BLaER1 (cell line): ENCODE data around the gene CFAP221.

Source experiments
- H3K27ac ChIP-seq: shearing (Covaris generic); formaldehyde crosslinking; 2 replicates; pipeline ENCODE4 v1.8.1; 2022
- H3K27me3 ChIP-seq: shearing (Covaris generic); formaldehyde crosslinking; 2 replicates; pipeline ENCODE4 v1.8.1; 2022
- H3K36me3 ChIP-seq: shearing (Covaris generic); formaldehyde crosslinking; 2 replicates; pipeline ENCODE4 v1.8.1; 2022
- H3K4me1 ChIP-seq: shearing (Covaris generic); formaldehyde crosslinking; 2 replicates; pipeline ENCODE4 v1.8.1; 2022
- H3K4me2 ChIP-seq: shearing (Covaris generic); formaldehyde crosslinking; 2 replicates; pipeline ENCODE4 v1.8.1; 2022
- H3K4me3 ChIP-seq: shearing (Covaris generic); formaldehyde crosslinking; 2 replicates; pipeline ENCODE4 v1.8.1; 2022
- H3K9ac ChIP-seq: shearing (Covaris generic); formaldehyde crosslinking; 2 replicates; pipeline ENCODE4 v1.8.1; 2022
- H3K9me3 ChIP-seq: shearing (Covaris generic); formaldehyde crosslinking; 2 replicates; pipeline ENCODE4 v1.8.1; 2022
- H4K20me1 ChIP-seq: shearing (Covaris generic); formaldehyde crosslinking; 2 replicates; pipeline ENCODE4 v1.8.1; 2022
- Cebpa-rat ChIP-seq: shearing (Covaris generic); IDR thresholded peaks from 2 replicates; pipeline ENCODE4 v1.8.1; 2022

The CFAP221 gene

GRCh38 chr2:119533560-119533959, 10.7 kb upstream of the CFAP221 start:
- H3K4me1 ChIP-seq: no peaks in the 10 kb centered on the region
- H3K9ac ChIP-seq: no peak overlapping the region
- TF ChIP-seq Cebpa-rat: no peak
- peaks cover 34% of the 10 kb centered on the region for H3K9me3 ChIP-seq
- no peak overlapping the region for H3K27ac ChIP-seq
- H3K27me3 ChIP-seq: no peaks in the 10 kb centered on the region
- no peak overlapping the region for H3K4me2 ChIP-seq
- H4K20me1 ChIP-seq: no peaks in the 10 kb centered on the region
- H3K36me3 ChIP-seq: no peaks in the 10 kb centered on the region
- no peak overlapping the region for H3K4me3 ChIP-seq

DNA sequence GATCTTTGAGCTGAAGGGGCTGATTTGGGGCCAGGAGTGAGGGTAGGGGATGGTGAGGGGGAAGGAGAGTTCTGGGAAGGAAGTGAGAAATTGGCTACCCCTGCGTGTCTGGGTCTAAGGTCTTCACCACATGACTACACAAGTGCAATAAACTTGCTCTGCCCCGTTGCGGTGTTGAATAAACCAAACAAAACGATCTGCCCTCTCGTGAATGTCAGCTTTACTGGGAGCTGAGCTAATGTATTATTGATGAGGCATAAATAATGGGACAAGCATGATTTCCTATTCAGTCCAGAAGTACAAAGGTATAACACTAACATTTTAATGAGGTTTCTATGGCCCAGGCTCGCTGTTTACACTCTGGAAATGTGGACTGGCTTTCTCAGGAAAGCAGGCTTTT, 8.0 kb upstream of the CFAP221 start:
- H3K27ac ChIP-seq: no peak overlapping the region
- no peak overlapping the region for H3K4me3 ChIP-seq
- H3K4me2 ChIP-seq: no peak overlapping the region
- H3K4me1 ChIP-seq: no peaks in the 10 kb centered on the region
- no peak for TF ChIP-seq Cebpa-rat
- H3K9me3 ChIP-seq: peaks cover 34% of the 10 kb centered on the region
- H3K36me3 ChIP-seq: no peaks in the 10 kb centered on the region
- H3K9ac ChIP-seq: no peak overlapping the region
- H4K20me1 ChIP-seq: no peaks in the 10 kb centered on the region
- H3K27me3 ChIP-seq: no peaks in the 10 kb centered on the region

DNA sequence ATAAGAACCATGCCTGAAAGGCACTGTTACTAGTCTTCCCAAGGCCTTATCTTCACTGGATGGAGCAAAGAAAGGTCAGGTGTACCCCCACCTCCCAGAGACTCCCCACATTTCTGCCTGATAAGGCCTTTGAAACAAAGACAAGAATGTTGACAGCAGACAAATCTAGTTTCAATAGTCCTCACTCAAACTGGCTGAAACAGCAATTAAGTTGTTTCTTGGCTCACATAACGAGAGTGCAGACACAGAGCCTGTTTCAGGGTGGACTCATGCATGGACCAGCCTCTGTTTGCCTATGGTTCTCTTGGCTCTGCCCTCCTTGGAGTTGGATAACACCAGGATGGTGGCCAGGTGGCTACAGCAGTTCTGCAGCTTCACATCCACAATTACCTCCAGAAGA, 7.5 kb upstream of the CFAP221 start:
- Histone ChIP-seq H3K36me3 (no peaks in the 10 kb centered on the region), H3K4me1 (no peaks in the 10 kb centered on the region), H3K9ac (no peak overlapping the region), H3K27me3 (no peaks in the 10 kb centered on the region), H3K4me2 (no peak overlapping the region), H3K9me3 (peaks cover 30% of the 10 kb centered on the region), H3K4me3 (no peak overlapping the region), H4K20me1 (no peaks in the 10 kb centered on the region), H3K27ac (no peak overlapping the region)
- no peak for TF ChIP-seq Cebpa-rat

- Histone ChIP-seq H3K4me1 (no peaks in the 10 kb centered on the region), H3K36me3 (no peaks in the 10 kb centered on the region), H3K27ac (no peak overlapping the region), H3K4me3 (no peak overlapping the region), H3K9me3 (peaks cover 20% of the 10 kb centered on the region), H3K4me2 (no peak overlapping the region), H4K20me1 (no peaks in the 10 kb centered on the region), H3K27me3 (no peaks in the 10 kb centered on the region), H3K9ac (no peak overlapping the region)
- no peak for TF ChIP-seq Cebpa-rat
Measured at GRCh38 chr2:119537792-119538191, 6.5 kb upstream of the CFAP221 start.

- TF ChIP-seq Cebpa-rat: no peak
- no peaks in the 10 kb centered on the region for H3K4me1 ChIP-seq
- H4K20me1 ChIP-seq: no peaks in the 10 kb centered on the region
- H3K27me3 ChIP-seq: peaks cover 28% of the 10 kb centered on the region
- H3K36me3 ChIP-seq: no peaks in the 10 kb centered on the region
- no peak overlapping the region for H3K27ac ChIP-seq
- H3K9me3 ChIP-seq: peaks cover 17% of the 10 kb centered on the region
- H3K9ac ChIP-seq: no peak overlapping the region
- H3K4me2 ChIP-seq: no peak overlapping the region
- no peak overlapping the region for H3K4me3 ChIP-seq
Measured at GRCh38 chr2:119541476-119541875, 2.8 kb upstream of the CFAP221 start.

DNA sequence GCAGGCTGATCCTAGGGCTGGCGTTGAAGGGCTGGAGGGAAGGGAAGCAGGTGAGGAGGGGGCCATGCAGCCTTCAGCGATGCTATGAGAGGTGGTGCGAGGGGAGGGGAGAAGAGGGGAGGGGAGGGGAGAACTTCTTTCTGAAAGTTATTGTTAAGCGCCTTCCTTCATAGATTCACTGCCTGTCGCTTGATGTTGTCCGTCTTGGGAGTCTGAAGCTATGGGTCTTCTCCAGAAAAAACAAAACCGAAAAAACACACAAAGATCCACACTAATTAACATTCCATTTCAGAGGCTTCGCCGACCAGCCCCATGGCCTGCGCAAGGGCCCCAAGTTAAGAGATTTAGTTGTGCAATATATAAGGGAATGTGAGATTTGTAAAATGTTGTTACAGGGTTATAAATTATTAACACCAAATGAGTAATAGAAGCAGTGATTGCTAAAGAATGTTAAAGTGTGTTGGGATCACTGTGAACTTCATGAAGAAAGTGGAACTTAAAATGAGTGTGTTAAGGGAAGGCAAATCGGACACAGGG, 758 bp downstream of the CFAP221 start:
- H3K4me1 ChIP-seq: no peaks in the 10 kb centered on the region
- H3K27ac ChIP-seq: no peak overlapping the region
- no peaks in the 10 kb centered on the region for H3K36me3 ChIP-seq
- H3K4me3 ChIP-seq: no peak overlapping the region
- no peak for TF ChIP-seq Cebpa-rat
- H3K27me3 ChIP-seq: peaks cover 28% of the 10 kb centered on the region
- peak overlapping the region; percentile 70; the same call in 1 of the 2 replicates for H3K4me2 ChIP-seq
- no peak overlapping the region for H3K9ac ChIP-seq
- no peaks in the 10 kb centered on the region for H4K20me1 ChIP-seq
- H3K9me3 ChIP-seq: peaks cover 17% of the 10 kb centered on the region

DNA sequence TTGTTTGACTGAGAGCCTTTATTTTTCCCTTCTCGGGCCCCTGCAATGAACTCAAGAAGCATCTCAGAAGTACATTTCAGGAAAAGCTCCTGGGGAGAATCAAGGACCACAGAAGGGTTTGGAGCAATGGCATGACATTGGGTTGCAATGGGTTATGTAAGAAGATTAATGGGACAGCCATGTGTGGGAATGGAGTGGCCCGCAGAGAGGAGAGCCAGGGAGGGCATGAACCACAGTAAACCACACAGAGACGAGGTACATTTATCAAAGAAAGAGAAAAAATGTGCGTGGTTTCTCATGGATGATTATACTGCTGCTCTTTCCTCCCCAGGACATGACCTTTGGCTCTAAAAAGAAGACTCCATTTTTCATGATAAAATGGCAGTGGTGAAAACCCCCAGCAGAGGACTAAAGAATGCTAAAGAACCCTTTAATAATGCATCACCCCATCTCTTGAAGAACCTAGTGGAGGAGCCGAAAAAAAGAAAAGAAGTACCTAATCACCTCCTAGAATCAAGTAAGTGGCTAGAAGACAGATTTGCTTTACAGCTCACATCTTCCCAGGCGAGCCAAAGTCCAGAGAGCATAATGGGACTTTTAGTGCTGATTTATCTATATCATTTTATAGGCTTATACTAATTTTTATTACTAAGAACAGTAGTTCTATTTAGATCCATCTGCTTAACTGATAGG, 1.7 kb downstream of the CFAP221 start:
- H3K27ac ChIP-seq: no peak overlapping the region
- no peak for TF ChIP-seq Cebpa-rat
- no peaks in the 10 kb centered on the region for H3K36me3 ChIP-seq
- no peak overlapping the region for H3K4me3 ChIP-seq
- no peak overlapping the region for H3K4me2 ChIP-seq
- no peaks in the 10 kb centered on the region for H3K4me1 ChIP-seq
- H3K9ac ChIP-seq: no peak overlapping the region
- H4K20me1 ChIP-seq: no peaks in the 10 kb centered on the region
- H3K9me3 ChIP-seq: peaks cover 17% of the 10 kb centered on the region
- H3K27me3 ChIP-seq: peaks cover 28% of the 10 kb centered on the region

DNA sequence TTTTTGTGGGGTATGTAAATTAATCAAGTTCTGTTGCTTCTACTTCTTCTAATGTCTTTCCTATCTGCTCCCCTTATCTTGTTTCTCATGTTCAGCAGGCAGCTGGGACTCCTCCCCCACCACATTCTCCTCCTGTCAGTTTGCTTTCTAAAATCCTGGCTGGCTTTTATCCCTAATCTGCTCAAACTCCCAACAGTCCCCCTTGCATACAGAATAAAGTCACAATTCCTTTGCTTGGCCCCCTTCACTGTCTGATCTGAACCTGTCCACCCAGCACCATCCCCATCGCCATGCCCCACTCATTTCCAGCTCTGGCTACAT, 2.2 kb downstream of the CFAP221 start:
- Histone ChIP-seq H3K4me2 (no peak overlapping the region), H3K36me3 (no peaks in the 10 kb centered on the region), H3K27ac (no peak overlapping the region), H3K9me3 (peaks cover 17% of the 10 kb centered on the region), H3K27me3 (peaks cover 28% of the 10 kb centered on the region), H3K4me3 (no peak overlapping the region), H4K20me1 (no peaks in the 10 kb centered on the region), H3K4me1 (no peaks in the 10 kb centered on the region), H3K9ac (no peak overlapping the region)
- no peak for TF ChIP-seq Cebpa-rat

DNA sequence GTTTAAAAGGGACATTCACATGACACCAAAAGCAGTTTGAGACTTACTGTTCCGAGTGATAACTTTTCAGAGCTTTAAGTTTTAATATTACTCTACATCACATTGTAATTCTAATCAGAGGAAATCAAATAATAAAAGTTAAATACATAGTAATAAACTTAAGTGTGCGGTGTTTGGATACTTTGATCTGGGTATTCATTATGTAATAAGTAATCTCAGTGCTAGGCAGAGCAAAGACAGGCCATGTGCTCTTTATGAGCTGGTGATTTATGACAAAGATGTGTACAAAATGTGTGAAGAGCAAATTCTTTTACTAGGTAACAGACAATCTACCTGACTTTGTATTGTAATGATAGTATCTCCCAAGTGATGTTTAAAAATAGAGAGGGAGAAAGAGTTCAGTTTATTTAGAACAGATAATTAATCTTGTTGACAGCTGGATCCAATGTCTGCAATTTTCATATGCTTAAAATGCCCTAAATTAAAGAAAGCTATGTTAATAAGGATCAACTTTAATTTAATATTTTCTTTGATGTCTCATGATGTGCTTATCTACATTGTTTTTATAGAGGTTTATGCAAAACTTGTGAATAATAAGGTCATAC, 4.4 kb downstream of the CFAP221 start:
- TF ChIP-seq Cebpa-rat: no peak
- Histone ChIP-seq H4K20me1 (no peaks in the 10 kb centered on the region), H3K36me3 (no peaks in the 10 kb centered on the region)

DNA sequence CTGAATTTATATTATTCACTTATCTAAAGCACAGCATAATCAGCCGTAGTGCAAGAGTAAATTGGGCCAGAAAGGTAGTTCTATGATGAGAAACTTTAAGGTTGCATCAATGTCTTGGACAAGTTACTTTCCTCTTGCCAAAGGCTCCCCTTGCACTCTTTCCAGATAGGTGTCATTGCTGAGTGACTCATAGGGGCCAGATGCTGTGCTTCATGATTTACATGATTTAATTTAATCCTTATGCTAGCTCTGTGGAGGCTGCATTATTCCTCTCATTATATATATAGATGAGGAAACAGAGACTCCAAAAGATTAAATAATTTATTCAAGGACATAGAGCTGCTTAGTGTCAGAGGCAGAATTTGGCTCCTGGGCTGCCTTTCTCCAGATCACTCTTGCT, 5.0 kb downstream of the CFAP221 start:
- Histone ChIP-seq H3K4me2 (no peak overlapping the region), H4K20me1 (no peaks in the 10 kb centered on the region), H3K4me3 (no peak overlapping the region), H3K27me3 (peaks cover 15% of the 10 kb centered on the region), H3K9me3 (peaks cover 5% of the 10 kb centered on the region), H3K4me1 (no peaks in the 10 kb centered on the region), H3K36me3 (no peaks in the 10 kb centered on the region), H3K27ac (no peak overlapping the region), H3K9ac (no peak overlapping the region)
- TF ChIP-seq Cebpa-rat: no peak

More for the DNA sequence above, 4.4 kb downstream of the CFAP221 start:
- Histone ChIP-seq H3K4me2 (no peak overlapping the region), H3K4me1 (no peaks in the 10 kb centered on the region), H3K4me3 (no peak overlapping the region), H3K9me3 (peaks cover 11% of the 10 kb centered on the region), H3K27me3 (peaks cover 21% of the 10 kb centered on the region), H3K27ac (no peak overlapping the region), H3K9ac (no peak overlapping the region)
